A549 (cell line): ENCODE measurements around the gene MRPL51. TPM values are rescaled to one million over a fixed set of nuclear protein-coding genes. Genes with fewer than 3 reads are reported as not detected.

Experiments
- ATAC-seq, 2 experiments: fragments of 200-7000 bp in 1 of 2; fragments of >200 bp in 1 of 2; cut with Nextera tagmentation in 1 of 2; cut with Tn5 transposase in 1 of 2; 3 replicates each; pipeline versions ENCODE4 v1.8.0 to v1.9.1; 2018 to 2020; ENCODE audit warnings: mild to moderate bottlenecking in 1 of 2, moderate library complexity in 1 of 2
- CTCF ChIA-PET: fragments of 300-600 bp; sonication (Branson Sonifier 250); formaldehyde crosslinking; extraction: SDS; loops from one replicate; lab custom pipeline; 2021; ENCODE audit warnings: antibody characterized with exemption, inconsistent platforms; lab: Yijun Ruan, JAX
- POLR2A ChIA-PET: fragments of 350-600 bp; formaldehyde crosslinking; extraction: SDS; loops from one replicate; lab custom pipeline; 2021; ENCODE audit warnings: antibody characterized with exemption, inconsistent platforms; lab: Yijun Ruan, JAX
- DNase-seq, 2 experiments: peaks; one replicate each; pipeline versions ENCODE4 v3.0.0 to v3.0.0-alpha.2; 2011 to 2016; ENCODE audit warnings: low read depth in 1 of 2, low spot score in 1 of 2
- FAIRE-seq: peaks from 2 replicates; lab custom pipeline; 2011; peaks lifted over from hg19 to GRCh38; lab: Jason Lieb, UNC
- H3K27ac ChIP-seq, 2 experiments: fragments of >200 bp; sonication (Bioruptor Twin); formaldehyde crosslinking; 3 replicates each; pipeline ENCODE4 v1.5.1; 2016 to 2017
- H3K4me1 ChIP-seq: fragments of >200 bp; sonication (Bioruptor Twin); formaldehyde crosslinking; 3 replicates; pipeline ENCODE4 v1.6.1; 2016
- H3K4me2 ChIP-seq: fragments of >200 bp; sonication (Bioruptor Twin); formaldehyde crosslinking; 3 replicates; pipeline ENCODE4 v1.6.1; 2016
- H3K4me3 ChIP-seq: fragments of >200 bp; sonication (Bioruptor Twin); formaldehyde crosslinking; 3 replicates; pipeline ENCODE4 v1.5.1; 2016
- H3K9me3 ChIP-seq: fragments of >200 bp; sonication (Bioruptor Twin); formaldehyde crosslinking; 3 replicates; pipeline ENCODE4 v1.6.1; 2016
- BHLHE40 ChIP-seq: IDR thresholded peaks from 2 replicates; pipeline ENCODE4 v1.6.1; 2012; ENCODE audit warnings: low read depth, low read length, inconsistent platforms
- CBX8 ChIP-seq: fragments of 200-600 bp; sonication (generic); IDR thresholded peaks from 2 replicates; pipeline ENCODE4 v1.6.1; 2016
- CHD4 ChIP-seq: fragments of 200-600 bp; sonication (generic); IDR thresholded peaks from 2 replicates; pipeline ENCODE4 v1.6.1; 2016; ENCODE audit warnings: antibody characterized with exemption, mild to moderate bottlenecking, borderline replicate concordance
- EP300 ChIP-seq, 2 experiments: fragments of >200 bp; sonication (Bioruptor Twin); formaldehyde crosslinking; IDR thresholded peaks; 2 replicates in 1 of 2; 3 replicates in 1 of 2; pipeline ENCODE4 v1.6.1; 2016 to 2017
- FOXS1 ChIP-seq: fragments of 250-450 bp; sonication (Bioruptor Pico); IDR thresholded peaks from 2 replicates; pipeline ENCODE4 v1.5.0; 2020; ENCODE audit warnings: mild to moderate bottlenecking, moderate library complexity
- HEYL ChIP-seq: fragments of 250-450 bp; sonication (Bioruptor Pico); IDR thresholded peaks from 2 replicates; pipeline ENCODE4 v1.8.0; 2021; ENCODE audit warnings: mild to moderate bottlenecking, moderate library complexity
- HOXB5 ChIP-seq: fragments of 250-450 bp; sonication (Bioruptor Pico); IDR thresholded peaks from 2 replicates; pipeline ENCODE4 v1.5.0; 2020; ENCODE audit warnings: mild to moderate bottlenecking, moderate library complexity
- KDM1A ChIP-seq: fragments of 200-600 bp; sonication (generic); IDR thresholded peaks from 2 replicates; pipeline ENCODE4 v1.6.1; 2016; ENCODE audit warnings: low read depth, mild to moderate bottlenecking
- MAFK ChIP-seq: fragments of 450-650 bp; IDR thresholded peaks from 2 replicates; pipeline ENCODE4 v1.6.1; 2014; ENCODE audit not compliant: partially characterized antibody
- MAZ ChIP-seq: fragments of 150-350 bp; IDR thresholded peaks from 2 replicates; pipeline ENCODE4 v1.6.1; 2014; ENCODE audit warnings: antibody characterized with exemption, low read depth, low read length, borderline replicate concordance
- NR3C1 ChIP-seq: fragments of >200 bp; sonication (Bioruptor Twin); formaldehyde crosslinking; IDR thresholded peaks from 3 replicates; pipeline ENCODE4 v1.6.1; 2017
- PHF8 ChIP-seq: fragments of 200-600 bp; sonication (generic); IDR thresholded peaks from 2 replicates; pipeline ENCODE4 v1.6.1; 2016; ENCODE audit warnings: low read depth, mild to moderate bottlenecking, antibody characterized with exemption, moderate library complexity, borderline replicate concordance
- POLR2A ChIP-seq: IDR thresholded peaks from 2 replicates; pipeline ENCODE4 v1.6.1; 2012; ENCODE audit warnings: mild to moderate bottlenecking, low read length
- POLR2AphosphoS2 ChIP-seq: conservative IDR thresholded peaks from 2 replicates; pipeline ENCODE4 v1.6.1; 2012; ENCODE audit warnings: low read length, improper control_type of control experiment, inconsistent platforms
- RAD21 ChIP-seq, 2 experiments: fragments of >200 bp in 1 of 2; sonication (Bioruptor Twin) in 1 of 2; formaldehyde crosslinking in 1 of 2; IDR thresholded peaks in 1 of 2; conservative IDR thresholded peaks in 1 of 2; 2 replicates in 1 of 2; 3 replicates in 1 of 2; pipeline ENCODE4 v1.6.1; 2012 to 2018; ENCODE audit warnings: inconsistent platforms in 1 of 2
- RARB ChIP-seq: fragments of 250-450 bp; sonication (Bioruptor Pico); IDR thresholded peaks from 2 replicates; pipeline ENCODE4 v1.8.0; 2021; ENCODE audit warnings: mild to moderate bottlenecking, moderate library complexity
- RNF2 ChIP-seq: fragments of 200-600 bp; sonication (generic); IDR thresholded peaks from 2 replicates; pipeline ENCODE4 v1.6.1; 2016; ENCODE audit warnings: low read depth, mild to moderate bottlenecking, antibody characterized with exemption, moderate library complexity, borderline replicate concordance
- SMC3 ChIP-seq: fragments of >200 bp; sonication (Bioruptor Twin); formaldehyde crosslinking; IDR thresholded peaks from 3 replicates; pipeline ENCODE4 v1.6.1; 2018; ENCODE audit warnings: inconsistent platforms
- SREBF2 ChIP-seq: fragments of 450-650 bp; IDR thresholded peaks from 2 replicates; pipeline ENCODE4 v1.6.1; 2014; ENCODE audit warnings: mild to moderate bottlenecking, moderate library complexity
- TP53 ChIP-seq: fragments of 250-450 bp; sonication (Bioruptor Pico); IDR thresholded peaks from 2 replicates; pipeline ENCODE4 v1.5.0; 2021; ENCODE audit warnings: mild to moderate bottlenecking, moderate library complexity
- ZC3H11A ChIP-seq: fragments of 450-650 bp; IDR thresholded peaks from 2 replicates; pipeline ENCODE4 v1.6.1; 2014; ENCODE audit warnings: antibody characterized with exemption, mild to moderate bottlenecking
- ZSCAN20 ChIP-seq: fragments of 250-450 bp; sonication (Bioruptor Pico); IDR thresholded peaks from 2 replicates; pipeline ENCODE4 v1.8.0; 2022; ENCODE audit warnings: mild to moderate bottlenecking, moderate library complexity
- WGBS: methylation state at CpG from one replicate; pipeline ENCODE4 v1.1.6; 2017; ENCODE audit errors: missing lambda C conversion rate; 5-methylcytosine and 5-hydroxymethylcytosine counted together
- polyA plus RNA-seq, 4 experiments: library from polyadenylated mRNA; depleted of rRNA in 3 of 4; stranded (reverse); fragments of >200 nt; fragmentation: RNase III in 1 of 4; extraction: RNeasy Plus Mini Kit Qiagen cat#74134 plus additional on column Dnase treatment in 1 of 4; gene quantifications; 2 replicates in 3 of 4; 3 replicates in 1 of 4; pipeline ENCODE4 v1.2.3, GENCODE V29; 2011 to 2017
- TF ChIP-seq, protein P1 (sequence below): IDR thresholded peaks from 2 replicates; pipeline ENCODE4 v1.6.1; 2012; ENCODE audit warnings: low read depth, borderline replicate concordance
- TF ChIP-seq, protein P2 (sequence below): fragments of >200 bp; sonication (Bioruptor Twin); formaldehyde crosslinking; IDR thresholded peaks from 3 replicates; pipeline ENCODE4 v1.5.1; 2016
- TF ChIP-seq, protein P3 (sequence below): IDR thresholded peaks from 2 replicates; pipeline ENCODE4 v1.6.1; 2012
- TF ChIP-seq, protein P4 (sequence below): fragments of >200 bp; sonication (Bioruptor Twin); formaldehyde crosslinking; IDR thresholded peaks from 3 replicates; pipeline ENCODE4 v1.6.1; 2016
- TF ChIP-seq, protein P5 (sequence below): fragments of 250-450 bp; sonication (Bioruptor Pico); IDR thresholded peaks from 2 replicates; pipeline ENCODE4 v1.5.0; 2020; ENCODE audit warnings: low read depth, mild to moderate bottlenecking, moderate library complexity
- TF ChIP-seq, protein P6 (sequence below): fragments of 450-650 bp; IDR thresholded peaks from 2 replicates; pipeline ENCODE4 v1.6.1; 2014; ENCODE audit warnings: antibody characterized with exemption
- TF ChIP-seq, protein P7 (sequence below): fragments of >200 bp; sonication (Bioruptor Twin); formaldehyde crosslinking; IDR thresholded peaks from 2 replicates; pipeline ENCODE4 v1.6.1; 2016
- TF ChIP-seq, protein P8 (sequence below): fragments of 200-600 bp; sonication (generic); IDR thresholded peaks from 2 replicates; pipeline ENCODE4 v1.6.1; 2016; ENCODE audit warnings: antibody characterized with exemption, mild to moderate bottlenecking, moderate library complexity

MRPL51 gene
- polyA plus RNA-seq, 2 of the 4 experiments (the other 2 are of a cell fraction), result 272 to 337 TPM

DNA sequence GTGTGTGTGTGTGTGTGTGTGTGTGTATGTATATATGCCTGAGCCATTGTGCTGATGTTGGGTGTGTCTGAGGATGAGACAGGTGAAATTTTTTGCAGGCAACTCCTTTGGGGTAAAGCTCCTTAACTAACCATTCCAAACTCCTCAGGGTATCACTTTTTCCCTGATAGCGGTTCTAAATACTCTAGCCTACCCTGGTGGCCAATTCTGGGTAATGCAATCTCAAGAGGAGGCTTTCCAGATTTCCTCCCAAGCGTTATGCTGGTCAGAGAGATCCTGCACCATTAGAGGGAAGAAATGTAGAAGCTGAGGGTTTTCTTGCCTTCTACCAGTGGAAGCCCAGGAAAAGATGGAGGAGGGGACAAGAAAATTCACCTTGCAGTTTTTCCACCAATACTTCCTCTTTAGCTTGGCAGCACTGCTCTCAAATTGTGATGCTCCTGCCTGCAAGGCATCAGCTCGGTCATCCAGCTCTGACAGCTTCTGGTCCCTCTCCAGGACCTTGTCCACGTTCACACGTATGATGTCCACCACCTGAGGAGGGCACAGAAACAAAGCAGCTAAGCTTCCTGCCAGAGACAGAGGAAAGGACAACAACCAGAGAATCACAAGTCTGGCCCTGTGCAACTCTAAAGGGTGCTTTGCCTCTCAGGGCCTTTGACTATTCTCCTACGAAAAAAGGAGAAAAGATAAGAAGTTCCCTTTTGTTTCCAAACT is 27.4 kb downstream of the MRPL51 start (continued):
- TF ChIP-seq EP300 (IDR thresholded peaks at IDR 0.05) (no peak), POLR2A (no peak), CHD4 (no peak), ZC3H11A (0 out of 2 replicates have a peak, but pooled peaks have one; percentile 2), ZSCAN20 (no peak), MAZ (no peak), CBX8 (no peak), RARB (no peak), HEYL (CRISPR knock-in tag) (no peak), NR3C1 (no peak), POLR2AphosphoS2 (no peak), MAFK (no peak), PHF8 (no peak), FOXS1 (CRISPR knock-in tag) (no peak)
- TF ChIP-seq, protein P1, sequence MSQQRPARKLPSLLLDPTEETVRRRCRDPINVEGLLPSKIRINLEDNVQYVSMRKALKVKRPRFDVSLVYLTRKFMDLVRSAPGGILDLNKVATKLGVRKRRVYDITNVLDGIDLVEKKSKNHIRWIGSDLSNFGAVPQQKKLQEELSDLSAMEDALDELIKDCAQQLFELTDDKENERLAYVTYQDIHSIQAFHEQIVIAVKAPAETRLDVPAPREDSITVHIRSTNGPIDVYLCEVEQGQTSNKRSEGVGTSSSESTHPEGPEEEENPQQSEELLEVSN, result no peak
- TF ChIP-seq, protein P2, sequence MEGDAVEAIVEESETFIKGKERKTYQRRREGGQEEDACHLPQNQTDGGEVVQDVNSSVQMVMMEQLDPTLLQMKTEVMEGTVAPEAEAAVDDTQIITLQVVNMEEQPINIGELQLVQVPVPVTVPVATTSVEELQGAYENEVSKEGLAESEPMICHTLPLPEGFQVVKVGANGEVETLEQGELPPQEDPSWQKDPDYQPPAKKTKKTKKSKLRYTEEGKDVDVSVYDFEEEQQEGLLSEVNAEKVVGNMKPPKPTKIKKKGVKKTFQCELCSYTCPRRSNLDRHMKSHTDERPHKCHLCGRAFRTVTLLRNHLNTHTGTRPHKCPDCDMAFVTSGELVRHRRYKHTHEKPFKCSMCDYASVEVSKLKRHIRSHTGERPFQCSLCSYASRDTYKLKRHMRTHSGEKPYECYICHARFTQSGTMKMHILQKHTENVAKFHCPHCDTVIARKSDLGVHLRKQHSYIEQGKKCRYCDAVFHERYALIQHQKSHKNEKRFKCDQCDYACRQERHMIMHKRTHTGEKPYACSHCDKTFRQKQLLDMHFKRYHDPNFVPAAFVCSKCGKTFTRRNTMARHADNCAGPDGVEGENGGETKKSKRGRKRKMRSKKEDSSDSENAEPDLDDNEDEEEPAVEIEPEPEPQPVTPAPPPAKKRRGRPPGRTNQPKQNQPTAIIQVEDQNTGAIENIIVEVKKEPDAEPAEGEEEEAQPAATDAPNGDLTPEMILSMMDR, result peak; percentile 86
- TF ChIP-seq, protein P3, sequence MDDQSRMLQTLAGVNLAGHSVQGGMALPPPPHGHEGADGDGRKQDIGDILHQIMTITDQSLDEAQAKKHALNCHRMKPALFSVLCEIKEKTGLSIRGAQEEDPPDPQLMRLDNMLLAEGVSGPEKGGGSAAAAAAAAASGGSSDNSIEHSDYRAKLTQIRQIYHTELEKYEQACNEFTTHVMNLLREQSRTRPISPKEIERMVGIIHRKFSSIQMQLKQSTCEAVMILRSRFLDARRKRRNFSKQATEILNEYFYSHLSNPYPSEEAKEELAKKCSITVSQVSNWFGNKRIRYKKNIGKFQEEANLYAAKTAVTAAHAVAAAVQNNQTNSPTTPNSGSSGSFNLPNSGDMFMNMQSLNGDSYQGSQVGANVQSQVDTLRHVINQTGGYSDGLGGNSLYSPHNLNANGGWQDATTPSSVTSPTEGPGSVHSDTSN, result no peak

DNA sequence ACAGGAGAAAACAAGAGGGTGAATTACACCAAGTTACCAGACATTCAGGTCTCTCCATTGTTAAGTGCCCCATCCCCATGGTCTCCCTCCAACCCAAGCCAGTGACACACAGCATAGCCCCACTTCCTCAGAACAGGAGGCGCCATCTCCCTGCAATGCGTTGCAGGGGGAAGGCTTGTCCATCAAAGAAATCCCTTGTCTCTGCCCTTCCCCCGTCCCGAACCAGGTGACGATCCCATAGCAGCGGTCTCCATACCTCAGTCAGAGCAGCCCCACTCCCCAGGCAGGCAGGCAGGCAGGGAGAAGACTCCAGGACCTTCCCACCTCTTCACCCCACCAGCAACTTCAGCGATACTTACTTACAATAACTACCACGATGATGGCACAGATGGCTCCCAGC is 28.5 kb downstream of the MRPL51 start:
- ChIA-PET POLR2A (no interaction called here), CTCF (interaction anchor here (0.7 to 3.9 kb wide), 37 partner anchors 13 to 269 kb away, joined by 3 to 121 read pairs (median 11); partner anchors contain the start of genes CD27, GAPDH, MRPL51 and TAPBPL)
- FAIRE-seq (no peak), ATAC-seq (no peak), DNase-seq (no peak)
- Histone ChIP-seq H3K4me2 (no peak overlapping the region), H3K4me1 (peaks cover 24% of the 10 kb centered on the region), H3K4me3 (no peak overlapping the region), H3K27ac (peak overlapping the region in 1 of 2 experiments; percentile 47; a peak in 2 of 6 replicates), H3K9me3 (no peaks in the 10 kb centered on the region)
- 85% methylated on average over 8 of the region's 8 CpGs for WGBS
- TF ChIP-seq SREBF2 (no peak), KDM1A (no peak), RAD21 (conservative IDR thresholded peaks at IDR 0.05 in 1 of 2, IDR thresholded peaks at IDR 0.05 in 1 of 2) (no peak), HOXB5 (CRISPR knock-in tag) (no peak), BHLHE40 (no peak), MAZ (no peak), SMC3 (no peak), CBX8 (no peak), TP53 (CRISPR knock-in tag) (no peak), RNF2 (no peak), CHD4 (no peak), EP300 (IDR thresholded peaks at IDR 0.05) (no peak)
- TF ChIP-seq, protein P4, sequence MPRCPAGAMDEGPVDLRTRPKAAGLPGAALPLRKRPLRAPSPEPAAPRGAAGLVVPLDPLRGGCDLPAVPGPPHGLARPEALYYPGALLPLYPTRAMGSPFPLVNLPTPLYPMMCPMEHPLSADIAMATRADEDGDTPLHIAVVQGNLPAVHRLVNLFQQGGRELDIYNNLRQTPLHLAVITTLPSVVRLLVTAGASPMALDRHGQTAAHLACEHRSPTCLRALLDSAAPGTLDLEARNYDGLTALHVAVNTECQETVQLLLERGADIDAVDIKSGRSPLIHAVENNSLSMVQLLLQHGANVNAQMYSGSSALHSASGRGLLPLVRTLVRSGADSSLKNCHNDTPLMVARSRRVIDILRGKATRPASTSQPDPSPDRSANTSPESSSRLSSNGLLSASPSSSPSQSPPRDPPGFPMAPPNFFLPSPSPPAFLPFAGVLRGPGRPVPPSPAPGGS, result no peak
- TF ChIP-seq, protein P5, sequence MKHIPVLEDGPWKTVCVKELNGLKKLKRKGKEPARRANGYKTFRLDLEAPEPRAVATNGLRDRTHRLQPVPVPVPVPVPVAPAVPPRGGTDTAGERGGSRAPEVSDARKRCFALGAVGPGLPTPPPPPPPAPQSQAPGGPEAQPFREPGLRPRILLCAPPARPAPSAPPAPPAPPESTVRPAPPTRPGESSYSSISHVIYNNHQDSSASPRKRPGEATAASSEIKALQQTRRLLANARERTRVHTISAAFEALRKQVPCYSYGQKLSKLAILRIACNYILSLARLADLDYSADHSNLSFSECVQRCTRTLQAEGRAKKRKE (CRISPR knock-in tag), result no peak
- TF ChIP-seq, protein P6, sequence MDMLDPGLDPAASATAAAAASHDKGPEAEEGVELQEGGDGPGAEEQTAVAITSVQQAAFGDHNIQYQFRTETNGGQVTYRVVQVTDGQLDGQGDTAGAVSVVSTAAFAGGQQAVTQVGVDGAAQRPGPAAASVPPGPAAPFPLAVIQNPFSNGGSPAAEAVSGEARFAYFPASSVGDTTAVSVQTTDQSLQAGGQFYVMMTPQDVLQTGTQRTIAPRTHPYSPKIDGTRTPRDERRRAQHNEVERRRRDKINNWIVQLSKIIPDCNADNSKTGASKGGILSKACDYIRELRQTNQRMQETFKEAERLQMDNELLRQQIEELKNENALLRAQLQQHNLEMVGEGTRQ, result no peak
- TF ChIP-seq, protein P7, sequence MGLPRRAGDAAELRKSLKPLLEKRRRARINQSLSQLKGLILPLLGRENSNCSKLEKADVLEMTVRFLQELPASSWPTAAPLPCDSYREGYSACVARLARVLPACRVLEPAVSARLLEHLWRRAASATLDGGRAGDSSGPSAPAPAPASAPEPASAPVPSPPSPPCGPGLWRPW, result no peak
- TF ChIP-seq, protein P8, sequence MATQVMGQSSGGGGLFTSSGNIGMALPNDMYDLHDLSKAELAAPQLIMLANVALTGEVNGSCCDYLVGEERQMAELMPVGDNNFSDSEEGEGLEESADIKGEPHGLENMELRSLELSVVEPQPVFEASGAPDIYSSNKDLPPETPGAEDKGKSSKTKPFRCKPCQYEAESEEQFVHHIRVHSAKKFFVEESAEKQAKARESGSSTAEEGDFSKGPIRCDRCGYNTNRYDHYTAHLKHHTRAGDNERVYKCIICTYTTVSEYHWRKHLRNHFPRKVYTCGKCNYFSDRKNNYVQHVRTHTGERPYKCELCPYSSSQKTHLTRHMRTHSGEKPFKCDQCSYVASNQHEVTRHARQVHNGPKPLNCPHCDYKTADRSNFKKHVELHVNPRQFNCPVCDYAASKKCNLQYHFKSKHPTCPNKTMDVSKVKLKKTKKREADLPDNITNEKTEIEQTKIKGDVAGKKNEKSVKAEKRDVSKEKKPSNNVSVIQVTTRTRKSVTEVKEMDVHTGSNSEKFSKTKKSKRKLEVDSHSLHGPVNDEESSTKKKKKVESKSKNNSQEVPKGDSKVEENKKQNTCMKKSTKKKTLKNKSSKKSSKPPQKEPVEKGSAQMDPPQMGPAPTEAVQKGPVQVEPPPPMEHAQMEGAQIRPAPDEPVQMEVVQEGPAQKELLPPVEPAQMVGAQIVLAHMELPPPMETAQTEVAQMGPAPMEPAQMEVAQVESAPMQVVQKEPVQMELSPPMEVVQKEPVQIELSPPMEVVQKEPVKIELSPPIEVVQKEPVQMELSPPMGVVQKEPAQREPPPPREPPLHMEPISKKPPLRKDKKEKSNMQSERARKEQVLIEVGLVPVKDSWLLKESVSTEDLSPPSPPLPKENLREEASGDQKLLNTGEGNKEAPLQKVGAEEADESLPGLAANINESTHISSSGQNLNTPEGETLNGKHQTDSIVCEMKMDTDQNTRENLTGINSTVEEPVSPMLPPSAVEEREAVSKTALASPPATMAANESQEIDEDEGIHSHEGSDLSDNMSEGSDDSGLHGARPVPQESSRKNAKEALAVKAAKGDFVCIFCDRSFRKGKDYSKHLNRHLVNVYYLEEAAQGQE, result no peak
